G401 (cell line): ENCODE measurements around the gene PPP1R13B. TPM values are rescaled to one million over a fixed set of nuclear protein-coding genes. Genes with fewer than 3 reads are reported as not detected.

Experiments used
- DNase-seq: peaks from one replicate; pipeline ENCODE4 v3.0.0-alpha.2; 2015; ENCODE audit warnings: low spot score
- in situ Hi-C: cut with HindIII; loops from 2 replicates; pipeline ENCODE4 v1.10.0; 2016; ENCODE audit warnings: low sequenced_read_pairs, mixed read lengths
- total RNA-seq: library from RNA; depleted of rRNA; stranded (reverse); fragments of >200 nt; shearing (Covaris generic); gene quantifications from 2 replicates; pipeline ENCODE4 v1.2.3, GENCODE V29; 2014

Gene PPP1R13B
- total RNA-seq, 1 experiment from 2014 or later: 12.8 TPM

GRCh38 chr14:103882503-103883262, 35.3 kb upstream of the PPP1R13B start:
- in situ Hi-C loops: no loop called here
- DNase-seq: no peak

GRCh38 chr14:103881268-103882201, 34.2 kb upstream of the PPP1R13B start:
- in situ Hi-C loops: no loop called here
- peak; percentile 64 for DNase-seq

GRCh38 chr14:103880348-103881267, 33.2 kb upstream of the PPP1R13B start:
- DNase-seq: peak; percentile 84
- in situ Hi-C loops: no loop called here

- in situ Hi-C loops: no loop called here
- DNase-seq: peak; percentile 75
Observed at GRCh38 chr14:103879570-103880347, 32.4 kb upstream of the PPP1R13B start.

GRCh38 chr14:103879118-103879569, 31.8 kb upstream of the PPP1R13B start:
- in situ Hi-C loops: no loop called here
- DNase-seq: no peak

GRCh38 chr14:103878180-103878579, 30.8 kb upstream of the PPP1R13B start:
- in situ Hi-C loops: no loop called here
- no peak for DNase-seq

- no peak for DNase-seq
Observed at GRCh38 chr14:103875010-103875409, 27.6 kb upstream of the PPP1R13B start.

GRCh38 chr14:103872481-103873113, 25.2 kb upstream of the PPP1R13B start:
- no peak for DNase-seq
- in situ Hi-C loops: no loop called here

More at GRCh38 chr14:103875010-103875409, 27.6 kb upstream of the PPP1R13B start:
- in situ Hi-C loops: no loop called here

GRCh38 chr14:103871596-103872480, 24.5 kb upstream of the PPP1R13B start:
- peak; percentile 56 for DNase-seq
- in situ Hi-C loops: no loop called here

- in situ Hi-C loops: no loop called here
- no peak for DNase-seq
Observed at GRCh38 chr14:103870891-103871595, 23.7 kb upstream of the PPP1R13B start.

- in situ Hi-C loops: no loop called here
- no peak for DNase-seq
Observed at GRCh38 chr14:103870144-103870876, 22.9 kb upstream of the PPP1R13B start.

- in situ Hi-C loops: no loop called here
- DNase-seq: no peak
Observed at GRCh38 chr14:103869406-103870143, 22.2 kb upstream of the PPP1R13B start.

GRCh38 chr14:103868242-103868897, 21.0 kb upstream of the PPP1R13B start:
- in situ Hi-C loops: no loop called here
- DNase-seq: no peak

- DNase-seq: peak; percentile 61
- in situ Hi-C loops: no loop called here
Observed at GRCh38 chr14:103867523-103867953, 20.2 kb upstream of the PPP1R13B start.

GRCh38 chr14:103867020-103867419, 19.6 kb upstream of the PPP1R13B start:
- DNase-seq: no peak
- in situ Hi-C loops: no loop called here
